Gastroesophageal sphincter (tissue), 3 donors: Measurements from ENCODE around the gene TRAF2.

Source experiments
- CTCF ChIP-seq, 4 experiments: fragments of 200-600 bp in 2 of 4; fragments of 450-650 bp in 2 of 4; sonication (generic) in 1 of 4; IDR thresholded peaks; one replicate each; pipeline ENCODE4 v1.5.1; 2017 to 2019; ENCODE audit warnings: antibody characterized with exemption in 4 of 4, mild to moderate bottlenecking in 2 of 4, moderate library complexity in 2 of 4
- POLR2A ChIP-seq, 2 donors: fragments of 450-650 bp; IDR thresholded peaks; one replicate each; pipeline ENCODE4 v1.6.1; 2017; ENCODE audit warnings: antibody characterized with exemption in 2 of 2, mild to moderate bottlenecking in 2 of 2, moderate library complexity in 1 of 2
- POLR2AphosphoS5 ChIP-seq: sonication (generic); formaldehyde crosslinking; IDR thresholded peaks from one replicate; pipeline ENCODE4 v1.6.1; 2017; ENCODE audit warnings: antibody characterized with exemption

- TF ChIP-seq POLR2A (IDR thresholded peaks at IDR 0.05), result no peak
- TF ChIP-seq CTCF (IDR thresholded peaks at IDR 0.05), result no peak
- no peak for TF ChIP-seq POLR2AphosphoS5
Measured at GRCh38 chr9:136900556-136900955, 14.2 kb downstream of the TRAF2 start.
